K562 (cell line): ENCODE measurements around the gene BCL2A1. TPM values are rescaled to one million over a fixed set of nuclear protein-coding genes. Genes with fewer than 3 reads are reported as not detected.

Experiments used
- ATAC-seq: fragments of 200-7000 bp; cut with Tn5 transposase; 3 replicates; pipeline ENCODE4 v1.9.1; 2020; ENCODE audit warnings: moderate library complexity
- BruUV-seq: library from RNA; stranded (reverse); fragments of 400-500 nt; replicated peaks from 2 replicates; lab custom pipeline; 2021; lab: Mats Ljungman, UMichigan
- CTCF ChIA-PET: fragments of 300-600 bp; formaldehyde crosslinking; extraction: SDS; loops from one replicate; lab custom pipeline; 2021; ENCODE audit warnings: low intra/inter-chr PET ratio; lab: Yijun Ruan, JAX
- POLR2A ChIA-PET: fragments of 300-600, 350-650 bp; sonication (Branson Sonifier 250); formaldehyde crosslinking; extraction: SDS; loops from one replicate; lab custom pipeline; 2021; ENCODE audit warnings: antibody characterized with exemption, inconsistent platforms; lab: Yijun Ruan, JAX
- DNase-seq, 4 experiments: peaks; one replicate each; pipeline versions ENCODE4 v3.0.0 to v3.0.0-alpha.2; 2011 to 2018; ENCODE audit warnings: low spot score in 3 of 4, mixed read lengths in 3 of 4; ENCODE audit errors: extremely low read depth in 1 of 4
- FAIRE-seq: peaks from 2 replicates; lab custom pipeline; 2011; peaks lifted over from hg19 to GRCh38; lab: Jason Lieb, UNC
- H2AFZ ChIP-seq: 2 replicates; pipeline ENCODE4 v1.6.0; 2011; ENCODE audit warnings: low read depth, low read length, control low read depth, inconsistent platforms
- H3K27ac ChIP-seq: fragments of 200-600 bp; 3 replicates; pipeline ENCODE4 v1.8.0; 2011; ENCODE audit warnings: low read depth, mild to moderate bottlenecking, control low read depth, inconsistent platforms, low read length, moderate library complexity, mixed read lengths; ENCODE audit errors: extremely low read depth
- H3K27me3 ChIP-seq, 2 experiments: fragments of 300-600 bp in 1 of 2; 2 replicates in 1 of 2; 3 replicates in 1 of 2; pipeline versions ENCODE4 v1.6.0 to v1.8.0; 2011; ENCODE audit warnings: inconsistent platforms in 2 of 2, low read length in 2 of 2, mild to moderate bottlenecking in 1 of 2, mixed read lengths in 1 of 2, moderate library complexity in 1 of 2; ENCODE audit not compliant: control insufficient read depth in 2 of 2, insufficient read depth in 2 of 2
- H3K36me3 ChIP-seq: fragments of 300-600 bp; 3 replicates; pipeline ENCODE4 v1.8.0; 2011; ENCODE audit warnings: mild to moderate bottlenecking, low read length, inconsistent platforms; ENCODE audit not compliant: control insufficient read depth, insufficient read depth
- H3K4me1 ChIP-seq, 2 experiments: fragments of 200-600 bp in 1 of 2; replicated peaks in 1 of 2; 2 replicates in 1 of 2; 3 replicates in 1 of 2; pipeline versions ENCODE4 v1.5.1 to v1.8.0; 2011; ENCODE audit warnings: inconsistent platforms in 2 of 2, low read length in 2 of 2, mild to moderate bottlenecking in 1 of 2, mixed read lengths in 1 of 2, moderate library complexity in 1 of 2; ENCODE audit not compliant: control insufficient read depth in 2 of 2, insufficient read depth in 2 of 2
- H3K4me2 ChIP-seq: 2 replicates; pipeline ENCODE4 v1.6.1; 2011; ENCODE audit warnings: low read length, control low read depth, inconsistent platforms, mixed read lengths; ENCODE audit not compliant: insufficient read depth
- H3K4me3 ChIP-seq: fragments of 200-600 bp; sonication (generic), shearing (Covaris generic); 2 replicates; pipeline ENCODE4 v1.5.1; 2016; ENCODE audit warnings: control low read depth, inconsistent platforms
- H3K79me2 ChIP-seq: fragments of 200-600 bp; 3 replicates; pipeline ENCODE4 v1.8.0; 2011; ENCODE audit warnings: low read length, inconsistent platforms; ENCODE audit not compliant: control insufficient read depth, insufficient read depth
- H3K9ac ChIP-seq, 2 experiments: 2 replicates each; pipeline versions ENCODE4 v1.6.0 to v1.6.1; 2011; ENCODE audit warnings: low read depth in 2 of 2, low read length in 2 of 2, control low read depth in 1 of 2, inconsistent platforms in 1 of 2, mild to moderate bottlenecking in 1 of 2, mixed read lengths in 1 of 2; ENCODE audit not compliant: insufficient read depth in 1 of 2
- H3K9me1 ChIP-seq: one replicate; pipeline ENCODE4 v1.6.0; 2011; ENCODE audit warnings: inconsistent platforms, mild to moderate bottlenecking, low read length, moderate library complexity; ENCODE audit not compliant: control insufficient read depth, insufficient read depth
- H3K9me3 ChIP-seq: replicated peaks from 2 replicates; pipeline ENCODE4 v1.5.1; 2011; ENCODE audit warnings: low read depth, low read length, inconsistent platforms; ENCODE audit not compliant: control insufficient read depth, insufficient read depth
- H4K20me1 ChIP-seq: replicated peaks from 2 replicates; pipeline ENCODE4 v1.6.1; 2011; ENCODE audit warnings: low read length, inconsistent platforms, mixed read lengths; ENCODE audit not compliant: control insufficient read depth, insufficient read depth
- HNRNPK ChIP-seq: fragments of 200-400 bp; formaldehyde crosslinking; IDR thresholded peaks from one replicate; pipeline ENCODE4 v1.6.1; 2018; ENCODE audit warnings: mild to moderate bottlenecking, low read depth, low read length; ENCODE audit not compliant: poor library complexity, severe bottlenecking
- KHSRP ChIP-seq: fragments of 450-650 bp; IDR thresholded peaks from 2 replicates; pipeline ENCODE4 v1.6.1; 2017
- MCM5 ChIP-seq: fragments of 450-650 bp; IDR thresholded peaks from 2 replicates; pipeline ENCODE4 v1.6.1; 2016; ENCODE audit warnings: low read depth
- NONO ChIP-seq, 2 experiments: fragments of 200-400 bp in 1 of 2; fragments of 450-650 bp in 1 of 2; formaldehyde crosslinking in 1 of 2; IDR thresholded peaks; 2 replicates each; pipeline ENCODE4 v1.6.1; 2017; ENCODE audit warnings: low read depth in 2 of 2, mild to moderate bottlenecking in 2 of 2, moderate library complexity in 2 of 2, low read length in 1 of 2
- POLR2G ChIP-seq: fragments of 200-400 bp; formaldehyde crosslinking; IDR thresholded peaks from 2 replicates; pipeline ENCODE4 v1.6.1; 2017; ENCODE audit warnings: low read depth, mild to moderate bottlenecking, antibody characterized with exemption, low read length, moderate library complexity
- SIX5 ChIP-seq, 2 experiments: IDR thresholded peaks; 2 replicates each; pipeline ENCODE4 v1.6.1; 2011; ENCODE audit warnings: low read length in 2 of 2, borderline replicate concordance in 1 of 2, low read depth in 1 of 2, mild to moderate bottlenecking in 1 of 2, moderate library complexity in 1 of 2; ENCODE audit not compliant: insufficient read depth in 1 of 2
- ZNF384 ChIP-seq: IDR thresholded peaks from 2 replicates; pipeline ENCODE4 v1.6.1; 2012; ENCODE audit warnings: low read depth, low read length, improper control_type of control experiment
- WGBS: fragments of 100-300 bp; shearing (Covaris generic); methylation state at CpG from one replicate; pipeline ENCODE4 v1.1.6; 2016; ENCODE audit warnings: low coverage, mixed read lengths; ENCODE audit not compliant: insufficient coverage; ENCODE audit errors: missing lambda C conversion rate; 5-methylcytosine and 5-hydroxymethylcytosine counted together
- in situ Hi-C: fragments of 300-500 bp; cut with MboI; formaldehyde crosslinking; loops from 4 replicates; pipeline ENCODE4 v1.15.0; 2018; ENCODE audit warnings: inconsistent platforms, mixed read lengths
- intact Hi-C: fragments of 100-400 bp; cut with micrococcal nuclease; formaldehyde crosslinking; loops from 2 replicates; pipeline ENCODE4 v1.14.2; 2022
- polyA plus RNA-seq, 8 experiments: library from polyadenylated mRNA; depleted of rRNA in 4 of 8; stranded (reverse) in 5 of 8; unstranded in 3 of 8; fragments of >200 nt; fragmentation: Nextera tagmentation in 2 of 8; fragmentation: Illumina TruSeq in 1 of 8; extraction: Ambion mirVana in 2 of 8; extraction: Trizol in 1 of 8; gene quantifications; 2 replicates each; pipeline versions ENCODE4 v1.2.1 to v1.2.3, GENCODE V29; 2011 to 2014; ENCODE audit warnings: inconsistent platforms in 1 of 8, missing spikeins in 1 of 8
- total RNA-seq, 7 experiments: library from RNA; depleted of rRNA in 6 of 7; stranded (reverse); fragments of >200 nt in 6 of 7; fragmentation: Illumina TruSeq in 2 of 7; extraction: Trizol in 2 of 7; gene quantifications; 2 replicates each; pipeline versions ENCODE4 v1.2.1 to v1.2.3, GENCODE V29; 2011 to 2021; ENCODE audit warnings: low replicate concordance in 1 of 7
- TF ChIP-seq, protein P1 (sequence below), 2 experiments: fragments of 150-350 bp in 1 of 2; IDR thresholded peaks; 2 replicates each; pipeline ENCODE4 v1.6.1; 2012 to 2016; ENCODE audit warnings: low read depth in 2 of 2, low read length in 2 of 2, mild to moderate bottlenecking in 1 of 2, moderate library complexity in 1 of 2
- TF ChIP-seq, protein P2 (sequence below), 3 experiments: IDR thresholded peaks in 2 of 3; conservative IDR thresholded peaks in 1 of 3; 2 replicates each; pipeline ENCODE4 v1.5.1; 2011 to 2012; ENCODE audit warnings: low read length in 3 of 3, mild to moderate bottlenecking in 3 of 3, control low read depth in 2 of 3, improper control_type of control experiment in 1 of 3, inconsistent platforms in 1 of 3, low read depth in 1 of 3, mixed read lengths in 1 of 3, moderate library complexity in 1 of 3; ENCODE audit not compliant: insufficient read depth in 2 of 3

BCL2A1 gene
- total and polyA plus RNA-seq, 9 of the 15 experiments (the other 6 are each of a cell fraction or from before 2014, with no cell fraction given): 0.11 to 1.2 (median 0.25) TPM; not detected in 4

GRCh38 chr15:79918278-79918677, 52.7 kb downstream of the BCL2A1 start:
- peaks cover 26% of the 10 kb centered on the region for H3K79me2 ChIP-seq
- H3K4me3 ChIP-seq: no peak overlapping the region
- no peaks in the 10 kb centered on the region for H3K9me1 ChIP-seq
- no TSS peak for BruUV-seq
- TF ChIP-seq POLR2G (peak; percentile 74), NONO (IDR thresholded peaks at IDR 0.05; ENCODE audit: low read depth in 2 of 2, low read length in 1 of 2) (no peak)
- peaks cover 8 to 15% of the 10 kb centered on the region in 2 experiments; a peak in 4 of 5 replicates for H3K4me1 ChIP-seq
- H3K27ac ChIP-seq: no peak overlapping the region
- H4K20me1 ChIP-seq: no peaks in the 10 kb centered on the region
- no peak for FAIRE-seq
- H3K9me3 ChIP-seq: peaks cover 47% of the 10 kb centered on the region
- CTCF ChIA-PET: no interaction called here
- no peak for DNase-seq
- WGBS: 93% methylated on average over 11 of the region's 11 CpGs
- no peaks in the 10 kb centered on the region for H3K27me3 ChIP-seq
- no peak overlapping the region for H3K9ac ChIP-seq
- intact Hi-C loops: no loop called here
- POLR2A ChIA-PET: interaction anchor here (0.6 kb wide), 1 partner anchor 22 kb away, joined by 4 read pairs; the partner anchor contains the start of gene MTHFS
- no peak overlapping the region for H3K4me2 ChIP-seq
- no peak for ATAC-seq
- peaks cover 44% of the 10 kb centered on the region; the same call in 2 of the 3 replicates for H3K36me3 ChIP-seq
- in situ Hi-C loops: no loop called here
- no peak overlapping the region for H2AFZ ChIP-seq

DNA sequence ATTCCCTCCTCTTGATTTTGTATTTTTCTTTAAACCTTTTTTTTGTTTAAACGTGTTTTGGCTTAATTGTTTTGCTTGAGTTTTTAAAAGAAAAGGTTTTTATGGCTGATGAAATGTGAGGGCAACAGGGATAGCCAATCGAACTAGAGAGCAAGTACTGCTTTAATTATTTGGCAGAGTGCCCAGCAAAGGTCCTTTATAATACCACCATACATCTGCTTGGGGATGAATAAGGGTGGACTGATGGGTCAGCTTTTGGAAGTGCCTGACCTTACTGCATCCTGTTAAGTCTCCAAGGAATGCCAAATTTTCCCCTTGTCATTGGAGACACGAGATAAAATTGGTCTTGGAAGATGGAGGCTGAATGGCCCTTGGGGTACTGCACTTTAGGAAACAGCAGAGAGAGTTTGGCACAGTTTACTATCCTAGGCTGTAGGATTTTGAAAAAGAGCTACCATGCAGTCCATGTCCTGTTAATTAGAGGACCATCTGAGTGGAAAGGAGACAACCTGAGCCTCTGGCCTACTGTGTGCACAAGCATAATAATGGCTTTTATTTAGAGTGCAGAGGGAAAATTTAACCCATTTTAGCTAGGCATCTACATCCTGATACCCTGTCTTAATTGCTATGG, 54.4 kb downstream of the BCL2A1 start:
- FAIRE-seq (no peak), ATAC-seq (no peak), DNase-seq (no peak)
- POLR2A ChIA-PET: no interaction called here
- Histone ChIP-seq H3K36me3 (peaks cover 42% of the 10 kb centered on the region; the same call in 2 of the 3 replicates), H3K9me3 (peaks cover 38% of the 10 kb centered on the region), H3K9me1 (no peaks in the 10 kb centered on the region), H3K4me1 (peaks cover 0 to 7% of the 10 kb centered on the region in 2 experiments; a peak in 1 of 5 replicates), H4K20me1 (no peaks in the 10 kb centered on the region), H3K27me3 (no peaks in the 10 kb centered on the region), H3K4me2 (no peak overlapping the region), H3K79me2 (peaks cover 10% of the 10 kb centered on the region), H3K4me3 (no peak overlapping the region), H2AFZ (no peak overlapping the region), H3K27ac (no peak overlapping the region), H3K9ac (no peak overlapping the region)
- in situ Hi-C loops (no loop called here), intact Hi-C loops (no loop called here)
- WGBS: 56% methylated on average over 3 of the region's 3 CpGs
- CTCF ChIA-PET: no interaction called here
- BruUV-seq: no TSS peak
- TF ChIP-seq, protein P1, sequence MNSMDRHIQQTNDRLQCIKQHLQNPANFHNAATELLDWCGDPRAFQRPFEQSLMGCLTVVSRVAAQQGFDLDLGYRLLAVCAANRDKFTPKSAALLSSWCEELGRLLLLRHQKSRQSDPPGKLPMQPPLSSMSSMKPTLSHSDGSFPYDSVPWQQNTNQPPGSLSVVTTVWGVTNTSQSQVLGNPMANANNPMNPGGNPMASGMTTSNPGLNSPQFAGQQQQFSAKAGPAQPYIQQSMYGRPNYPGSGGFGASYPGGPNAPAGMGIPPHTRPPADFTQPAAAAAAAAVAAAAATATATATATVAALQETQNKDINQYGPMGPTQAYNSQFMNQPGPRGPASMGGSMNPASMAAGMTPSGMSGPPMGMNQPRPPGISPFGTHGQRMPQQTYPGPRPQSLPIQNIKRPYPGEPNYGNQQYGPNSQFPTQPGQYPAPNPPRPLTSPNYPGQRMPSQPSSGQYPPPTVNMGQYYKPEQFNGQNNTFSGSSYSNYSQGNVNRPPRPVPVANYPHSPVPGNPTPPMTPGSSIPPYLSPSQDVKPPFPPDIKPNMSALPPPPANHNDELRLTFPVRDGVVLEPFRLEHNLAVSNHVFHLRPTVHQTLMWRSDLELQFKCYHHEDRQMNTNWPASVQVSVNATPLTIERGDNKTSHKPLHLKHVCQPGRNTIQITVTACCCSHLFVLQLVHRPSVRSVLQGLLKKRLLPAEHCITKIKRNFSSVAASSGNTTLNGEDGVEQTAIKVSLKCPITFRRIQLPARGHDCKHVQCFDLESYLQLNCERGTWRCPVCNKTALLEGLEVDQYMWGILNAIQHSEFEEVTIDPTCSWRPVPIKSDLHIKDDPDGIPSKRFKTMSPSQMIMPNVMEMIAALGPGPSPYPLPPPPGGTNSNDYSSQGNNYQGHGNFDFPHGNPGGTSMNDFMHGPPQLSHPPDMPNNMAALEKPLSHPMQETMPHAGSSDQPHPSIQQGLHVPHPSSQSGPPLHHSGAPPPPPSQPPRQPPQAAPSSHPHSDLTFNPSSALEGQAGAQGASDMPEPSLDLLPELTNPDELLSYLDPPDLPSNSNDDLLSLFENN (IDR thresholded peaks at IDR 0.05; ENCODE audit: low read depth in 2 of 2, low read length in 2 of 2): no peak
- TF ChIP-seq SIX5 (IDR thresholded peaks at IDR 0.05; ENCODE audit: borderline replicate concordance in 1 of 2, insufficient read depth in 1 of 2, low read depth in 1 of 2, low read length in 2 of 2) (no peak), MCM5 (no peak), KHSRP (no peak), ZNF384 (no peak), HNRNPK (no peak)
- TF ChIP-seq, protein P2, sequence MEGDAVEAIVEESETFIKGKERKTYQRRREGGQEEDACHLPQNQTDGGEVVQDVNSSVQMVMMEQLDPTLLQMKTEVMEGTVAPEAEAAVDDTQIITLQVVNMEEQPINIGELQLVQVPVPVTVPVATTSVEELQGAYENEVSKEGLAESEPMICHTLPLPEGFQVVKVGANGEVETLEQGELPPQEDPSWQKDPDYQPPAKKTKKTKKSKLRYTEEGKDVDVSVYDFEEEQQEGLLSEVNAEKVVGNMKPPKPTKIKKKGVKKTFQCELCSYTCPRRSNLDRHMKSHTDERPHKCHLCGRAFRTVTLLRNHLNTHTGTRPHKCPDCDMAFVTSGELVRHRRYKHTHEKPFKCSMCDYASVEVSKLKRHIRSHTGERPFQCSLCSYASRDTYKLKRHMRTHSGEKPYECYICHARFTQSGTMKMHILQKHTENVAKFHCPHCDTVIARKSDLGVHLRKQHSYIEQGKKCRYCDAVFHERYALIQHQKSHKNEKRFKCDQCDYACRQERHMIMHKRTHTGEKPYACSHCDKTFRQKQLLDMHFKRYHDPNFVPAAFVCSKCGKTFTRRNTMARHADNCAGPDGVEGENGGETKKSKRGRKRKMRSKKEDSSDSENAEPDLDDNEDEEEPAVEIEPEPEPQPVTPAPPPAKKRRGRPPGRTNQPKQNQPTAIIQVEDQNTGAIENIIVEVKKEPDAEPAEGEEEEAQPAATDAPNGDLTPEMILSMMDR (IDR thresholded peaks at IDR 0.05 in 2 of 3, conservative IDR thresholded peaks at IDR 0.05 in 1 of 3; ENCODE audit: insufficient read depth in 2 of 3, low read depth in 1 of 3, low read length in 3 of 3): no peak
